ENCODE data around the gene ABLIM2.

The ABLIM2 gene

DNA sequence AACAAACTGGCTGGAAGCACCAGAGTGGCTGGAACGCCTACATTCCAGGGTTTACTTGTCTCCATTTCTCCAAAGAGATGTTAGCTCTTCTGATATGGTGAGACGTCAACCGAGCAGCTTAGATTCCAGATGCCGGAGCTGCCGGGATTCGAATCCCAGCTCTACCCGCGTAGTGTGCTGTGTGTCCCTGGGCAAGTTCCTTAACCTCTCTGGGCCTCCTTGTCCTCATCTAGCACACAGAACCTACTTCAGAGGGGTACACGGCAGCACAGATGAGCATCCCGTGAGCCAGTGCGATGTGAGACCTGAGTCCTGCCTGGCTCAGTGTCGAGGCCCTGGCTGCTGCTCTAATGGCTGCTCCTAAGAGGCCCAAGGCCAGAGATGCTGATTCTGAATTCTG lies 60.1 kb downstream of the ABLIM2 start:
- no peak for DNase-seq

DNA sequence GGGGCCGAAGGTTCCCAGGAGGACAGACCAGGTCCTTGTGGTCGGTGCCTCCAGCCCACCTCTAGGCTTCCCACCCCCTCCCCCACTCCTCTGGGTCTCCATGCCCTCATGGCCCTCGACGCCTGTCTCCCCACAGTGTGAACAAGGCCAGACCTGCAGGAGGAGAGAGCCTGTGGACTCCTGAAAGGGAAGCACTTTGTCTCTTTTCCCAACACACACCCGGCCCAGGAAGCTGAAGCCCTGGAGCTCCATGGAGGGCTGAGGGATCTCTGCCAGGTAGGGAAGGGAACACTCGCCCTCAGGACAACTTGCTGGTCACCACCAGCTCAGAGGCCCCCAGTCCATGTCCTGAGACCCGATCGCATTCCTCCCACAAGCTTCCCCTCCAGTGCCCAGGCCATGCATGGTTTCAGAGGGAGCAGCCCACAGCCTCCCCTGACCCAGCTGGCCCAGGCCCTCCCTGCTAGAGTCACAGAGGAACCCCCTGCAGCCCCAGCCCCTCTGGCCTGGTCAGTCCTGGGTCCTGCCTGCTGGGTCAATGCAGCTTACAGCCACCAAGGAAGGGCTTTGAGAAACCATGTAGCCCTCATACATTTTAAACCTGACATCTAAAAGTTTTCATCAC lies 60.8 kb downstream of the ABLIM2 start:
- DNase-seq: no peak

DNA sequence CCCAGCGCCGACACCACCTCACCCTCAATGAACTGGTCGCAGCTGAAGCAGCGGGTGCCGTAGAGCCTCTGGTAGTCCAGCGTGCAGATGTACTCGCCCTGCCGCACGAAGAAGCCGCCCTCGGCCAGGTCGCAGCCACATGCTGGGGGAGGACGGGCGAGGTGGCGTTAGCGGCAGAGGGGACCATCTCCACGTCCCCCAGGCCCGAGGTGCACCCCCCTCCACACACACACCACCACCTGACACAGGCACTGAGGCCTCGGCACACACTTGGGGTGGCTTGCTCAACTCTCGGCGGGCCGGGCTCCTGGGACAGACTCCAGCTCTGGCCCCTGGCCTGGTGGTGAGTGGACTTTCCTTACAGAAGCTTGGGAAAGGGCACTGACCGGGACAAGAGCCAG lies 61.5 kb downstream of the ABLIM2 start:
- no peak for DNase-seq

DNA sequence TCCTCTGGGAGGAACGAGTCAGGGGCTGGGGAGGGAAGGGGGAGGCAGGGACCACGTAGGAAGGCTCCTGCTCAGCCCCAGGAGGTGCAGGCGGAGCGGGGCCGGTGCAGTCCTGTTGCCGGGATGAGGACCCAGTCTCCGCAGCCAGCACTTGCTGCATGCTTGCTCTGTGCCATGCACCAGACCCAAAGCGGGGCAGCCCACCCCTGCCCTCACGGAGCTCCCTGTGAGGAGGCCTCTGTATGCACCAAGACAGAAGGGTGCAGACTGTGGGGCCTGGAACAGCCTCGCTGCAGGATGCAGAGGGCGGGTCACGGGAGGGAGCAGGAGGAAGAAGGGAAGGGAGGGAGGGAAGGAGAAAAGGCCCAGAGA lies 61.9 kb downstream of the ABLIM2 start:
- DNase-seq: no peak

DNA sequence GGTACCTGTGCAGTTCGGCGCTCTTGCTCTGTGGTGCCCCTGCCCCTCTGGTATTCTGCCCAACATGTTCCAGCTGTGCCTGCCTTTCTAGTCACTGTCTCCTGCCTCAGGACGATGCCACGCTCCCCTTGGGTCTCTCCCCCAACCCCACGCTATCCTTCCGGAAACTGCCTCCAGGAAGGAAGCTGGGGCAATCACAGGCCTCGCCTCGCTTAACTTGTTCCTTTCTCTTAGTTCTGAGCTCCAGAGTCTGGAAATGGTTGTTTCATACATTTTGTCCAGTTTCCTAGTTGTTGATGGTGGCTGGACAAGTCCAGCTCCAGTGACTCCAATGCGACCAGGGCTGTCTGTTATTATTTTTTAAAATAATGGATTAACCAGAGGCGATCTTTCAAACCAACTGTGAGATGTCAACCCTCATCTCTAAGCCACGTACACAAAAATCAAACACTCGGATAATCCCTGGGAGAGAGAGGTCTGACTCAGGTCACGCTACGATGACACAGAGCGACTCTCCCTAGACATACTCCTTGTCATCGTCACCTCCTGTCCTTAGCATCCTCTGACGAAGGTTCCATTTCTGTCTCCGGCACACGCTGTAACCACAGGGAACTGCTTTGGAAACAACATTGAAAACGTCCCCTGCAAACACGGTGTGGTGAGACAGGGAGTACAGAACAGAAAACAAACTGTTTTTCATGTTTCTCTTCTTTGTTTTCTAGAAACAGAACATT lies 62.5 kb downstream of the ABLIM2 start:
- no peak for DNase-seq

DNA sequence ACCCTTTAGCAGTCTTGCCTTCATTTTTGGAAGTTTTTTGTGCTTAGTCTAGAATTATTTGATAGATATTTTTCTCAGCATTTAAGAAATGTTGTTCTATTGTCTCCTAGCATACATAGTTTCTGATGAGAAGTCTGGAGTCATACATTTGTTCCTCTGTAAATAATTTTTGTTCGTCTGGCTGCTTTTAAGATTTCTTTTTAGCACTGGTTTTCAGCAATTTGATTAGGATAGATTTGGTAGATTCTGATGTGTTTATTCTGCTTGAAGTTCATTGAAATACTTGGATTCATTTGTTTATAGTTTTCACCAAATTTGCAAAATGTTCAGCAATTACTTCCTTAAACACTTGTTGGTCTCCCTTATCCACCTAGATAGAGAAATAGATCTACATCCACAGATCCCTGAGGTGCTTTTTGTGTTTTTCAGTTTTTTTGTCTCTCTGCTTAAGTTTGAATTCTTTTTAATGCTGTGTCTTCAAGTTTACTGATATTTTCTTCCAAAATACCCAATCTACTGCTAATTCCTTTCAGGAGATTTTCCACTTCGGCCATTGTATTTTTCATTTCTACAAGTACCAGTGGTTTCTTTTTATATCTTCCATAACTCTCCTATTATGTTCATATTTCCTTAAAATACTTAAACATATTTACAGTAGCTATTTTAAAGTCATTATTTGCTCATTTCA lies 64.9 kb downstream of the ABLIM2 start:
- no peak for DNase-seq

DNA sequence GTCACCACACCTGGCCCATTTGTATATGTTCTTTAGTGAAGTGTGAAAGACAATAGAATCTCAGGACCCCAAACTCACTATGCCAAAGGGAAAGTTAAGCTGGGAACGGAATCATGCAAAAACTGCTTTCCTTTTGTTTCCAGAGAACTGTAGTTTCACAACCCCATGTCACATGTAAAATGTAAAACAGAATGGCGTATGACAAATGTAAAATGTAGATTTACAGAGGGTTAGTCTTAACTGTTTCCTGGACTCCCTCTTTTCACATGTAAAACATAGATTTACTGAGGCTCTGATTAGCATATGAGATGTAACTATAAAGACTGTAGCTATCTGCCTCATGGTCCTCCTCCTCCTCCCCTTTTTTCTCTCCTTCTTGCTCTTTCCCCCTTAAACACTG lies 66.3 kb downstream of the ABLIM2 start:
- DNase-seq: no peak

DNA sequence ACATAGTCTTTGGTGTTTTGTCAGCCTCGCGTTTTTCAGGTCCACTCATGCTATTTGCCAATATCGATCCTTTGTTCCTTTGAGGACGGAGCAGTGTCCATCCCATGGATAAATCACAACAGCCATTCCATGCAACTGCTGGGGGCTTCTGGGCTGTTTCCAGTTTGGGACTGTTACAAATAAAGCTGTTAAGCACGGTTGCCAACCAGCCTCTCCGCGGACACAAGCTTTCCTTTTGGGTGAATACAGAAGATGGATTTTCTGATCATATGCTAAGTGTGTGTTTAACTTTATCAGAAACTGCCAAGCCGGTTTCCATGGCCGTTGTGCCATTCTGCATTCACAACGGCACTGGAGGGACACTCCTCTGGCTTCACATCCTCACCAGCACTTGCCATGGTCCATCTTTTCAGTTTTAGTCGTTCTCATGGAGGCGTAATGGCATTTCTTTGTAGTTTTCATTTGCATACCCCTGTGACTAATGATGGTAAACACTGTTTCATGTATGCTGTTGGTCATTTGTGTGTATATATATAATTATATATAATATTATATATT lies 67.8 kb downstream of the ABLIM2 start:
- no peak for DNase-seq

DNA sequence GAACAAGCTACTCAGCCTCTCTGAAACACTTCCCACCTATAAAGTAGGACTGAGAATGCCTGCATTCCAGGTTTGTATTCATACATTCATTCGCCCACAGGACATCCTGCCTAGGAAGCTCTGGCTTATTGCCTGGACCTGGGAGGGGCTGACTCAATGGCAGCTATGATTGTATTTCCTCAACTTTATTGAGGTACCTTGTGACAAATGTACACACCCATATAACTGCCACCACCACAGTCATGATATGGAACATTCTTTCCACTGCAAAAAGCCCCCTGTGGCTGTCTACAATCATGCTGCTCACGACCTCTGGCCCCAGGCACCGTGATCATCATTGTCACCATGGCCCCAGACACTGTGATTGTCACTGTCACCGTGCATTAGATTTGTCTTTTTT lies 68.3 kb downstream of the ABLIM2 start:
- no peak for DNase-seq

DNA sequence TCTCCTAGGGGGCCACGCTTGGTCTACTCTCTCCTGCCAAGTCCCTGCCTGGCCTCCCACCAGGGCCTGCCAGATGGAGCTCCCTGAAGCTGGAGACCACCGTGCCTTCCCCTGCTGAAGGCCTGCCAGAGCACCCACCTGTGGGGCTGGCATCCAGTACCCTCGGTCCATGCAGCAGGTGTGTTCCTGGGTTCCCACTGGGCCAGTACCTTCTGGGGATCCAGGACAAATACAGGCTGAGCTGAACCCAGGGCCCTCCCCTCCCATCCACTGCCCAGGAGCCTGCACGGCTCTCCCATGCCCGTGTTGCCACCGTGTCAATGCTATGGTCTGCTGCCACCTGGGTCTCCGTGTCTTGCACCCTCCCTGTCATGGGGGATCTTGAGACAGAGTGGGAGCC lies 68.8 kb downstream of the ABLIM2 start:
- no peak for DNase-seq

DNA sequence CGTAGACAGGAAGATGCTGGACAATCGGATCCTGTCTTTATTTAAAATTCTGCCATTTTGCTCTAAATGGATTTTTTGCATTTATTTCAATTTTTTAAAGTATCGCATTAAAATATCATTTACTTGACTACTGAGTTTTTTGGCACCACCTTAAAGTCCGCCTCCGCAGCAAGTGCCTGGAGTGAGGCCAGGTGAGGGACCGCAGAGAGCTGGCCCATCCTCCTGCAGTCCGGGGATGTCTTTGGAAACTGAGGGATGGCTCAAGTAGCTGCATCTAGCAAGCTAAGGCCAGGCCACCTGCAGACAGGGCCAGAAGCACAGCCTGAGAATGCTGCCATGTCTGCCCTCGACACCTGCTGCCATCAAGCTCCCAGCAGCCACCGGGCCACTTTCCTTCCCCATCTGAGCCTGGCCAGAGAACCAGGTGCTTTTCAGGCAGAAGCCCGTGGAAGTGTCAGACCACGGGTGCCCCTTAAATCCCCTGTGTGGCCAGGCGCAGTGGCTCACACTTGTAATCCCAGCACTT lies 69.6 kb downstream of the ABLIM2 start:
- no peak for DNase-seq

DNA sequence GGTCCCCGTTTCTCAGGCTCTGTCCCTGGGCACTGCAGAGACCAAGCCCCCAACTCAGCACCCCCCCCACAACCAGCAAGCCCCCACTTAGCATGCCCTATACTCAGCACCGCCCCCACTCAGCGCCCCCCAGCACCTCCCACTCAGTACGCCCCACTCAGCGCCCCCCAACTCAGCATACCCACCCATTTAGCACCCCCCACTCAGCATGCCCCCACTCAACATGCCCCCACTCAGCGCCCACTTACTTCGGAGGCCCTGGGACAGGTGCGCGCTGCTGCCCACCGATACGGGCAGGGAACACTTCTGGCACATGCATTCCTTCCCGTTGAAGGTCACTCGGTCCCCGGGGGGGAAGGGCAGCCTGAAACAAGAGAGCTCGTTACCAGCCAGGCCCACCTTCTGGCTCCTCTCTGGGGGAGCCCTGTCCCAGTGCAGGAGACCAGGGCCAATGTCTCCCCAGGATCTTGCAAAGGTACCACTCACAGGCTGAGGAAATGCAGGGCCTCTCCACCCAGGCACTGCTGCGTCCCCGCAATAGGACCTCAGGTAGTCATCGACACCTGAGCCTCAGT lies 70.6 kb downstream of the ABLIM2 start:
- DNase-seq: no peak

DNA sequence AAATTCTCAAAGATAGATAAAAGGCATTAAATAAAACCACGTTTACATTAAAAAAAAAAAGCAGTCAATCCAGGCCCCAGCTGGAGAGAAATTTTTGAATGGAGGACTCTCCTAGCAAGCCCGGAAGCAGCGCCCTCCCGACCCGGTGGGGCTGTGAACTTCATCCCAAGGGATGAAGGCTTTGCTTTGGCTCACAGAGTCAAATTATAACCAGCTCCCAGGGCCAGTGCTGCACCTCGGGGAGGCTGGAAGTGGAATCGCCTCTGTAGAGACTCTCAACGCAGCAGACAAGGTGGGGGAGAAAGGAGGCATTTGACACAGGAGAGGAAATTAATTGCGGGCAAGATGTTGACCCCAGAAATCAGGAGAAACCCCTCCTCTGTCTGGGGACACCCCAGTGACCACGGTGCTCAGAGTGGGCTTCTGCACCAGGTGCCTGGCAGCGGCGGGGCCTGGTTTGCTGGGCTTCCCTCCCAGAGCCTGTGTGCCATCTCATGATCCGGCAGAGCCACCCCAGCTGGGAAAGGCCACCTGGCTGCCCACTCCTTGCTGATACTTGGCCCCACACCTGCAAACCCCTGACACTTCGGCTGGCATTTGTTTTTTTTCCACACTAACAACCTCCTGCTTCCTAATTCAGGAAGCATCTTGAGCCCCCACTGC lies 71.7 kb downstream of the ABLIM2 start:
- no peak for DNase-seq

DNA sequence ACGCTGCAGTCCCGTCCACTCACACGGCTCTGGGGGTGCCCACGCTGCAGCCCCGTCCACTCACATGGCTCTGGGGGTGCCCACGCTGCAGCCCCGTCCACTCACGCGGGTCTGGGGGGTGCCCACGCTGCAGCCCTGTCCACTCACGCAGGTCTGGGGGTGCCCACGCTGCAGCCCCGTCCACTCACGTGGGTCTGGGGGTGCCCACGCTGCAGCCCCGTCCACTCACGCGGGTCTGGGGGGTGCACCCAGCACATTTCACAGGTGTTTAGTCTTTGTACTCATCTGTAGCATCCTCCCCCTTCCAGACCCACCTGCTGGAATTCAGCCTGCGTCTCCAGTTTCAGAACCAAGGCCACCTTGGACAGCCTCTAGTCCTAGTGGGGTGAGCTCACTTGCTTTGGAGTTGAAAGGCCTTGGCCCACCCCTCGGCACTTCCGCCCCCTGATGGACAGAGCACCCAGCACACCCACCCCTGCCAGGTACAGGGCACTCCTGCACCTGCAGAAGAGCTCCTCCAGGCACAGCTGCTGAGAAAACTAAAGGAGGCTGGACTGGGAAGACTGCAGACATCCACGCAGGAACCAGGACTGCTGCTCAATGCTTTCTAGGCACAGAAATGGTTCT lies 73.0 kb downstream of the ABLIM2 start:
- DNase-seq: no peak

DNA sequence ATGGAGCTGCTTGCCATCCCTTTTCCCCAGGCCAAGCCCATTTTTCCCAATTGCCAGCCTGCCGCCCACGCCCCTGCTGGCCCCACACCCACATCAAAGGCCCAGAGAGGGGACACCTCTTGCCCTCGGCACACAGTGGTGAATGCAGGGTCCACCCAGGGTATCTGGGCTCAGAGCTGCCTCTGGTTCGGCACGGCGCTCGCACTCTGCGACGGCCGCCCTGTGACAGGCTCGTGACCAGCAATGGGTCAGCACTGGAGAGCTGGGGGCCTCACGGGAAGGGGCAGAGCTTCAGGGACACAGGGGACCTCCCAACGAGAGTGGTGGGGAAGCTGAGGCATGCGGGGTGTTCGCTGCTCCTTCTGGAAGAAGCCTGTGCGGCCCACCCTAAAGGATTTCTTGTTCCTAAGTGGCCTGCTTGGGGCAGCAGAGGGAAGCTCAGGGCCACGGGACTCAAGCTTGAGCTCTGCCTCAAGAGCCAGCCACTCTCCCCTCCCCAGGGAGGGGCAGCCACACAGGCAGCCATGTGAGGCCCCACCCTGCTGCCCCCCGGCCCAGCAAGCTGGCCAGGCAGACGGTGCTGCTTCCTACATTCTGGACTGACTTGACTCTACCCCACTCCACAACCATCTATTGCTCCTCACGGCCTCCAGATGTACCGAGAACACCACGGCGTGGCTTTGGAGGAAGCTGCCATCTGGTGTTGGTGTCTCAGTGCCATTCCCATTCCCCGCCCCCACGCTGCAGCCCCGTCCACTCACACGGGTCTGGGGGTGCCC lies 73.7 kb downstream of the ABLIM2 start:
- no peak for DNase-seq

DNA sequence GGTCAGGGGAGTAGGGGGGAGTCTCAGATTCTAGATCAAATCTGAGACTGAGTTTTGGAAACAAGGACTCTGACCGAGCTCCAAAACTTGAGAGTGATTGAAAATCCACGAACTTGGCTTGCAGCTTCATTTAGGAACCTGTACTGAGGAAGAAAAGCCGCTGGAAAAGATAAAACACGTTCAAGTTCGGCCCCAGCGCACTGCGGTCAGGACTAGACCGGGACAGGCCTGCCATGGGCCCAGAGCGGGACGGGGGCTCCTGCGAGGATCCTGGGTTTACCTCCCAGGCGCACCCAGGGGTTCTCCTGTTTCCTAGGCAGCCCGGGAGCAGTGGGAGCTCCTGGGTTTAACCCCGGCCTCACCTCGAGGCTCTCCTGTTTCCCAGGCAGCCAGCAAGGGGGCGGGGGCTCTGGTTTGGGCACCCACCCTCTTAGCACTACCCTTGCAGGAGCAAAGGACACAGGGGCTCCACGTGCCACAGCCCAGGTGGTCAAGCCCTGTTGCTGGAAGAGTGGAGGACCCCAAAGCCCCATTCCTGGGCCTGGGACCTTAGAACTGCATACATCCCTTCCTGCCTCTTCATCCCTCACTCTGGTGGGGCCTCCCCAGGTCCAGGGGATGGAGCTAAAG lies 74.5 kb downstream of the ABLIM2 start:
- no peak for DNase-seq

DNA sequence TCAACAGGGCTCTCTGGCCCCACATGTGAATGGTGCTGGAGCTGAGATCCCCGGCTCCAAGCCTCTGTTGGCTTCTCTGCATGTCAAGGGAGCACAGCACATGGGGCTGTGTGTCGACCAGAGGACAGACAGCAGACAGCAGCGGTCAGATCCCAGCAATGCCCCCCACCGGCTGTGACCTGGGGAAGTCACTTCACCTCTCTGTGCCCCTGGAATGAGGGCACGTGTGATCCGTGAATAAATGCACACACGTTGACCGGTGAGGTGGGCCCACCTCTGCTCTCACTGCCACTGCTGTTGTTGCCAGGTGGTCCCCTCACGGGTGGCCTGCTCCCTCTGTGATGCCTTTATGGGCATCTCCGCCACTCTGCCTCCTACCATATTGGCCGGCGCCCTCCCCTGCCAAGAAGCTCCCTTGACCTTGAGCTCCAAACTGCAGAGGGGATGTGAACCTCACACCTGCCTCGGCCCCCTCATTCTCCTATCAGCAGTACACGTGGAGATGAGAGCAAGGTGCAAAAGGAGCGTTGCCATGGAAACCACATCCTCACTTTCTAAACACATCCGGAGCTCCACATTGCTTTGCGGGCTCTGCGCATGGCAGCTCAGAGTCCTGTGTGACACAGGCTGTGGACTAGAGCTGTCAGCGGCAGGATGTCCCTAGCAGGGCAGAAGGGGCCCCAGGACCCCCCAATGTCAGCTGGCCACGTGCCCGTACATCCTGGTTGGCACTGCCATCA lies 75.4 kb downstream of the ABLIM2 start:
- DNase-seq: no peak

DNA sequence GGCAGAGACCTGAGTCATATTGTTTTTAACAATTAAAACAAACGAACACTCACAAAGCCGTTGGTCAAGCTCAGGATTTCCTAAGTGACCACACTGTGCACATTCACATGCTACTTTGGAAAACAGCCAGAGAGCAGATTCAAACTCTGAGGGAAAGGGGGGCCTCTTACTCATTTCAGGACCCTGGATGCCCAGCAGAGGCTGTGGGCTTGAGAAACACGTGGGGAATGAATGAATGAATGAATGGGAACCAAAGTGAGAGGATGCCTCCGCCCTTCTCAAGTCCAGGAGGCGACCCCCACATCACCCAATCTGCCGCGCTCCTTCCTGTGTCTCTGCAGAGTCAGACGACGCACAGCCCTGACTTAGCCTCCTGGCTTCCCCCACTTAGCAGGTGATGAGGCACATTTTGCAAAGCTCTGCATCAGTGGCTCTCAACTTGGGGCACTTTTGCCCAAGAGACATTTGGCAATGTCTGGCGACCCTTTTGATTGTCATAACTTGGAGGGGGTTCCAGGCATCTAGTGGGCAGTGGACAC lies 76.0 kb downstream of the ABLIM2 start:
- no peak for DNase-seq

DNA sequence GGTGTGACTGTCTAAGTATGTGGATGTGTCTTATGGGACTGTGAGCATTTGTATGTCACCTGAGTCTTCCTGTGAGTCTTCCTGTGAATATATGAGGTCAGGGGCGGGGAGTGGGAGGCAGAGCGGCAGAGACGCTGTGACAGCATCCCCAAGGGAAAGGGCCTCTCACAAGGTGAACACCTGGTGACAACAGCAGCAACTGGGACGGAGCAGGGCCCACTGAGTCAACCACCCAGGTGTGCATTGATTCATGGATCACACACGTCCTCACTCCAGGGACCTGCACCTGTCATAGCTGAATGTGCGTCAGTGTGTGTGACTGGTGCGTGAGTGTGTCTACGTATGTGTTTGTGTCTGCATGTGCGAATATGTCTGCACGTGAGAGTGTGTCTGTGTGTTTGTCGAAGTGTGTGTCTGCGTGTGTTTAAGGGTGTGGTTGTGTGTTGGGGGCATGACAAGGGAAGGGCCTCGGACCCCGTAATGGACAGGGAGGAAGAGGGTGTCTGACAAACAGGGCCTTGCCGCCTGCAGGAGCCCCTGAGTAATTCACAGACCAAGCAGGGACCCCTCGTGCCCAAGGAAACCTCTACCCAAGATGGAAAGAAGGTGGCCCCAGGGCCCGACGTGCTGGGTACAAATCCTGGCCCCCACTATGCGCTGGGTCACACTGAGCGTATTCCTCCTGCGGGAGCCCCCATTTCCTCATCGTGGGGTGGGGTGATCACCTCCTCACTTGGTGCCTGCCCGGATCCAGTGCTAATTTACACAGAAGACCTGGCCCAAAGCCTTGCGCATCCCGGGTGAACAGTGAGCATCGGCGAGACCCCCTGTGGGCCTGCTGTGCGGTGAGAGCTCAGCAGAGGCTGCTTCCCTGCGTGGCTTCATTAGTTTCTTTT lies 76.7 kb downstream of the ABLIM2 start:
- DNase-seq: no peak

Data from NCI-H1694 treated with DMSO at 0.1 percent for 48 hours (cell line).